Measurements from ENCODE around the gene TET1. TPM values are rescaled to one million over a fixed set of nuclear protein-coding genes. Genes with fewer than 3 reads are reported as not detected.
"Not testable (repeated sequence)": the region's sequence is repeated elsewhere in the genome, so short reads cannot be mapped to it uniquely, and the experiment has no call there.

The TET1 gene
- total RNA-seq, 4 donors from 2014 or later = 3.5 to 40.3 (median 7.1) TPM

GRCh38 chr10:68732651-68733050 is 172.5 kb downstream of the TET1 start:
- Histone ChIP-seq H3K9me3 (no peaks in the 10 kb centered on the region), H3K27me3 (no peaks in the 10 kb centered on the region), H3K4me1 (no peaks in the 10 kb centered on the region), H3K4me3 (no peak overlapping the region), H3K36me3 (peaks cover 0 to 2% of the 10 kb centered on the region in 2 donors), H3K27ac (no peak overlapping the region)
- no peak for DNase-seq
- intact Hi-C loops (cut with DNase I; ENCODE audit: low total_unique reads) = no loop called here
- TF ChIP-seq CTCF (IDR thresholded peaks at IDR 0.05) (no peak), POLR2A (IDR thresholded peaks at IDR 0.05) (no peak)

GRCh38 chr10:68734349-68734748 is 174.2 kb downstream of the TET1 start:
- Histone ChIP-seq H3K36me3 (peaks cover 0 to 2% of the 10 kb centered on the region in 2 donors), H3K4me1 (no peaks in the 10 kb centered on the region), H3K4me3 (no peak overlapping the region), H3K9me3 (no peaks in the 10 kb centered on the region), H3K27me3 (no peaks in the 10 kb centered on the region), H3K27ac (no peak overlapping the region)
- TF ChIP-seq CTCF (IDR thresholded peaks at IDR 0.05) = no peak
- no peak for TF ChIP-seq POLR2A (IDR thresholded peaks at IDR 0.05)
- no peak for DNase-seq
- intact Hi-C loops (cut with DNase I; ENCODE audit: low total_unique reads) = no loop called here

GRCh38 chr10:68735119-68735518 is 175.0 kb downstream of the TET1 start:
- H3K4me3 ChIP-seq = no peak overlapping the region
- H3K9me3 ChIP-seq = no peaks in the 10 kb centered on the region
- no peak overlapping the region for H3K27ac ChIP-seq
- no peaks in the 10 kb centered on the region for H3K27me3 ChIP-seq
- H3K4me1 ChIP-seq = no peaks in the 10 kb centered on the region
- H3K36me3 ChIP-seq = peaks cover 0 to 2% of the 10 kb centered on the region in 2 donors
- intact Hi-C loops (cut with DNase I; ENCODE audit: low total_unique reads) = no loop called here
- no peak for DNase-seq
- TF ChIP-seq POLR2A (IDR thresholded peaks at IDR 0.05) = no peak
- no peak for TF ChIP-seq CTCF (IDR thresholded peaks at IDR 0.05)

- intact Hi-C loops (cut with DNase I; ENCODE audit: low total_unique reads); H3K4me1 ChIP-seq; H3K36me3 ChIP-seq; DNase-seq; H3K27ac ChIP-seq; H3K4me3 ChIP-seq; H3K27me3 ChIP-seq; H3K9me3 ChIP-seq: not testable (repeated sequence)
Measured at GRCh38 chr10:68735739-68736138, 175.6 kb downstream of the TET1 start.

- H3K36me3 ChIP-seq; intact Hi-C loops (cut with DNase I; ENCODE audit: low total_unique reads); H3K27me3 ChIP-seq; H3K4me1 ChIP-seq; DNase-seq; H3K9me3 ChIP-seq; H3K27ac ChIP-seq; H3K4me3 ChIP-seq: not testable (repeated sequence)
Measured at GRCh38 chr10:68740676-68741075, 180.5 kb downstream of the TET1 start.

- H3K4me1 ChIP-seq = no peaks in the 10 kb centered on the region
- H3K9me3 ChIP-seq = no peaks in the 10 kb centered on the region
- no peak overlapping the region for H3K4me3 ChIP-seq
- intact Hi-C loops (cut with DNase I; ENCODE audit: low total_unique reads) = no loop called here
- no peak overlapping the region for H3K27ac ChIP-seq
- TF ChIP-seq CTCF (IDR thresholded peaks at IDR 0.05) (no peak), POLR2A (IDR thresholded peaks at IDR 0.05) (no peak)
- no peaks in the 10 kb centered on the region for H3K27me3 ChIP-seq
- no peak for DNase-seq
- no peaks in the 10 kb centered on the region for H3K36me3 ChIP-seq
Measured at GRCh38 chr10:68742397-68742796, 182.3 kb downstream of the TET1 start.

Small RNA genes lying within 50 kb of the gene (small RNA-seq; reads per million reads assigned to genes)
- gene RF00019 = not detected

Other genes starting within 250 kb of the TET1 start
- 100 to 1,000 TPM in 1 of 4 donors, 10 to 100 TPM in 3; 30.0 to 144 (median 63.7) TPM for gene HNRNPH3, start 228.3 kb upstream of the TET1 start, total RNA-seq
- gene PBLD, start 227.4 kb upstream of the TET1 start, total RNA-seq = 10 to 100 TPM in 1 of 4 donors, 1 to 10 TPM in 2, under 1 TPM in 1; 0.88 to 14.0 (median 7.1) TPM
- 10 to 100 TPM; 24.6 to 58.2 (median 42.3) TPM for gene RUFY2, start 153.1 kb upstream of the TET1 start, total RNA-seq
- gene DNA2, start 88.4 kb upstream of the TET1 start, total RNA-seq = 10 to 100 TPM in 1 of 4 donors, 1 to 10 TPM in 1, under 1 TPM in 2; under 0.01 to 20.7 (median 3.7) TPM
- gene SLC25A16, start 32.8 kb upstream of the TET1 start, total RNA-seq = 100 to 1,000 TPM in 1 of 4 donors, 10 to 100 TPM in 3; 22.9 to 345 (median 33.1) TPM
- 10 to 100 TPM; 31.0 to 75.6 (median 51.7) TPM for gene CCAR1, start 160.9 kb downstream of the TET1 start, total RNA-seq